Type B pancreatic cell (in vitro differentiated cells): Measurements from ENCODE around the gene SCML2. TPM values are rescaled to one million over a fixed set of nuclear protein-coding genes. Genes with fewer than 3 reads are reported as not detected.
"Not testable (repeated sequence)": the region's sequence is repeated elsewhere in the genome, so short reads cannot be mapped to it uniquely, and the experiment has no call there.

Experiments used
- DNase-seq: peaks from one replicate; pipeline ENCODE4 v3.0.0; 2021; ENCODE audit warnings: mixed read lengths; ENCODE audit not compliant: unreplicated experiment; ENCODE audit errors: extremely low spot score
- H3K27ac Mint-ChIP-seq: 2 replicates; pipeline ENCODE4 v1.8.0; 2021; ENCODE audit warnings: mild to moderate bottlenecking, mixed read lengths
- H3K27me3 Mint-ChIP-seq: 2 replicates; pipeline ENCODE4 v1.8.0; 2021; ENCODE audit warnings: mixed read lengths
- H3K36me3 Mint-ChIP-seq: 2 replicates; pipeline ENCODE4 v1.8.0; 2021; ENCODE audit warnings: mixed read lengths
- H3K4me1 Mint-ChIP-seq: one replicate; pipeline ENCODE4 v1.8.0; 2021; ENCODE audit warnings: mixed read lengths; ENCODE audit not compliant: unreplicated experiment
- H3K4me3 Mint-ChIP-seq: 2 replicates; pipeline ENCODE4 v1.8.0; 2021; ENCODE audit warnings: mild to moderate bottlenecking, mixed read lengths
- H3K9me3 Mint-ChIP-seq: 2 replicates; pipeline ENCODE4 v1.8.0; 2021; ENCODE audit warnings: mixed read lengths
- total RNA-seq: library from RNA; stranded (reverse); gene quantifications from 2 replicates; pipeline ENCODE4 v1.2.1, GENCODE V29; 2021; ENCODE audit warnings: low replicate concordance
- TF ChIP-seq, protein P1 (sequence below): fragments of 200-600 bp; sonication (generic); conservative IDR thresholded peaks from 2 replicates; pipeline ENCODE4 v1.5.0; 2021; ENCODE audit warnings: antibody characterized with exemption, mild to moderate bottlenecking

Gene SCML2
- total RNA-seq, 1 donor from 2014 or later: 10.8 TPM

DNA sequence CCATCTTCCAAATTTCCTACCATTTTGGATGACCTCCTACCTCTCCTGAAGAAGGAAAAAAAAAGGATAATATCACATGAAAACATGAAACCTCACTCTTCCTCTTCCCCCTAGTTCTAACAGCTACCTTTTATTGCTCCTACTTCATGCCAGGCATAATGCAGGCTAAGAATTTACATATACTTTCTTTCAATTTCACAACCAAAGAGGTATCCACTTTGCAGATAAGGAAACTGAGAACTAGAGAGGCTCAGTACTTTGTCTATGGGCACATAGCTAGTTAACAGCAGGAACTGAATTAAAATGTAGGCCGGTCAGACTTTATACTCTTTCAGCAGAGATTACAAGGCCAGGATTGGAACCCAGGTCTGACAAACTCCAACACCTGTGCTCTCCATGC, 99.4 kb downstream of the SCML2 start:
- Mint-ChIP-seq H3K4me3 (no peak overlapping the region), H3K27ac (no peak overlapping the region), H3K36me3 (peaks cover 9% of the 10 kb centered on the region), H3K4me1 (no peaks in the 10 kb centered on the region), H3K27me3 (no peaks in the 10 kb centered on the region), H3K9me3 (no peaks in the 10 kb centered on the region)
- TF ChIP-seq, protein P1, sequence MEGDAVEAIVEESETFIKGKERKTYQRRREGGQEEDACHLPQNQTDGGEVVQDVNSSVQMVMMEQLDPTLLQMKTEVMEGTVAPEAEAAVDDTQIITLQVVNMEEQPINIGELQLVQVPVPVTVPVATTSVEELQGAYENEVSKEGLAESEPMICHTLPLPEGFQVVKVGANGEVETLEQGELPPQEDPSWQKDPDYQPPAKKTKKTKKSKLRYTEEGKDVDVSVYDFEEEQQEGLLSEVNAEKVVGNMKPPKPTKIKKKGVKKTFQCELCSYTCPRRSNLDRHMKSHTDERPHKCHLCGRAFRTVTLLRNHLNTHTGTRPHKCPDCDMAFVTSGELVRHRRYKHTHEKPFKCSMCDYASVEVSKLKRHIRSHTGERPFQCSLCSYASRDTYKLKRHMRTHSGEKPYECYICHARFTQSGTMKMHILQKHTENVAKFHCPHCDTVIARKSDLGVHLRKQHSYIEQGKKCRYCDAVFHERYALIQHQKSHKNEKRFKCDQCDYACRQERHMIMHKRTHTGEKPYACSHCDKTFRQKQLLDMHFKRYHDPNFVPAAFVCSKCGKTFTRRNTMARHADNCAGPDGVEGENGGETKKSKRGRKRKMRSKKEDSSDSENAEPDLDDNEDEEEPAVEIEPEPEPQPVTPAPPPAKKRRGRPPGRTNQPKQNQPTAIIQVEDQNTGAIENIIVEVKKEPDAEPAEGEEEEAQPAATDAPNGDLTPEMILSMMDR: no peak
- DNase-seq: no peak

DNA sequence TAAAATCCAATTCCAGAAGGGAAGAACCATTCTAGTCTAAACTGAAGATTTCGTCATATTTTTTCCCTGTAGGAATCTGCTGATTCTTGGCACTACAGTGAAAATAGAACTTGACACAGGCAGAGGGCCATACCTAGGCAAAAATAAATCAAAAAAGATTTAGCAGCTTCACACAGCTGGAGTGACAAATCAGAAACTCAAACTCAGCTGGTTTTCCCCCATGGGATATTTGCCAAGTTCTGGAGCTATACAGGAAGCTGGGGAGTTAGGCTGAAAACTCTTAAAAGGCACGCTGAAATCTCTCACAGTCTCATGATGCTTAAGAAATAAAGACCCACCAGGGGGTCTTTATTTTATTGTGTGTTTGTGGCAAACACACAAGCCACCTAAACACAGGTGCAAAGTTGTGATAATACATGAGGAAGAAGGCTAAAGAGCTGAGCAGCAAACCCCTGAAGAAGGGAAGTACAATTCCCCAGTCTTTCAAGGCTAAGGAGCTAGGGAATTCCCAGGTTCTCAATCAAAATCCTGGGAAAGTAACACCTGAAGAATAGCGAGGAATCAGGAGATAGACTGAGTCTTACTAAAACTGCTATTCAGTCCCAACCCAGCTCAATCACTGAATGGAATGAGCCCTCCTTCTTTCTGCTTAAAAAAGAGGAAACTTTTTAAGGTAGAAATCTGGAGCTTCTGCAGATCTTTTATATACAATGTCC, 101.7 kb downstream of the SCML2 start:
- H3K9me3 Mint-ChIP-seq: no peaks in the 10 kb centered on the region
- TF ChIP-seq, protein P1: no peak
- no peak for DNase-seq
- no peaks in the 10 kb centered on the region for H3K27me3 Mint-ChIP-seq
- no peak overlapping the region for H3K27ac Mint-ChIP-seq
- H3K36me3 Mint-ChIP-seq: peaks cover 12% of the 10 kb centered on the region
- H3K4me3 Mint-ChIP-seq: no peak overlapping the region
- H3K4me1 Mint-ChIP-seq: no peaks in the 10 kb centered on the region

DNA sequence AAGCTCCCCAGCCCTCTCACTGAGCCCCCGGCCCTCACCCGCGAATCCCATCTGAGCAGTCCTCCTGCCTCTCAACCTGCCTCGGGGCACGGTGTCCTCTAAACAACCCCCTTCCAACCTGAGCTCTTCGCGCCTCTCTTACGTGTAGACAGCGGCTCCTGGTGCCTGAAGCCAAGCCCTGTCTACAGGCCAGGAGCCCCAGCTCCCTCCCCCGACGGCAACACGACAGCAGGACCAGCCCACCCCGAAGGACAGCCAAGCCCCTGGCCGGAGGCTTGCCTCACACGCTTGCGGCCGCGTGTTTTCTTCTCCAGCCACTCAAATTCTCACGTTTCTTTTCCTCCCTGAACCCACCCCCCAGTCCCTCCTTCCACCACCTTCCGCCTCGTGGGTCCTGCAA, 124.8 kb downstream of the SCML2 start:
- not testable (repeated sequence) for H3K27ac Mint-ChIP-seq, H3K9me3 Mint-ChIP-seq, DNase-seq, H3K27me3 Mint-ChIP-seq, H3K4me1 Mint-ChIP-seq, H3K4me3 Mint-ChIP-seq, H3K36me3 Mint-ChIP-seq

DNA sequence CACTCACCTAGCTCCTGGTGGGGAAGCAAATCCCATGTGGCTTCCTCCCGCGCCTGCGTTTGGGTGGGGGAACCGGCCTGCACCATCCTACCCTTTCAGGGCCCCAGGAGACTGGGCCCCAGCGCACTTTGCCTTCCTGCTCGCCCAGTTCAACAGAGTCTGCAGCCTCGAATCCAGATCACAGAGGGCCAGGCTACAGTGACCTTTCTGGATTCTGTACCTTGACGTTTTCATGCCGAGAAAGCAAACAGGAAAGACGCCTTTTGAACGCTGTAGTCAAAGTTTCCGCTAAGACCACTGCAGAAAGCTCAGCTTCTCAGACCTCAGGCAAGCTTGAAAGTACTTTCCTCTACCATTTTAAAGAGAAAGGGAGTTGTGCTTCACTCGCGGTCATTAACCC, 126.4 kb downstream of the SCML2 start:
- Mint-ChIP-seq H3K36me3 (no peaks in the 10 kb centered on the region), H3K4me3 (no peak overlapping the region), H3K4me1 (no peaks in the 10 kb centered on the region), H3K9me3 (peaks cover 7% of the 10 kb centered on the region), H3K27ac (no peak overlapping the region), H3K27me3 (no peaks in the 10 kb centered on the region)
- DNase-seq: no peak
- TF ChIP-seq, protein P1: no peak

DNA sequence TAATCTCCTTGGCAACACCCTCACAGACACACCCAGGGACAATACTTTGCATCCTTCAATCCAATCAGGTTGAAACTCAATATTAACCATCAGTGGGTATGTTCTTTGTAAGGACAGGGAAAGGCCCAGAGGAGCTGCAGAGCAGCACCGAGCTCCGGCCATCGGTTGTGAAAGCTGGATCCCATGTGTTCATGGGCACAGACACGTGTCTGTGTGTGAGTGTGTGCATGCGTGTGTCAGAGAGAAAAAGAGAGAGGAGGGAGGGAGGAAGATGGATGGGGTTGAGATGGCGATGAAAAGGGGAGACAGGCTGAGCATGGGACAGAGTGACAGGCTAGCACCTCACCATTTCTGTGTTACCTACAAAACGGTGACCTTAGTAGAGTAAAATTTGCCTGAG, 127.0 kb downstream of the SCML2 start:
- TF ChIP-seq, protein P1: no peak
- DNase-seq: no peak
- Mint-ChIP-seq H3K27me3 (no peaks in the 10 kb centered on the region), H3K36me3 (no peaks in the 10 kb centered on the region), H3K4me1 (no peaks in the 10 kb centered on the region), H3K27ac (no peak overlapping the region), H3K4me3 (no peak overlapping the region), H3K9me3 (peaks cover 7% of the 10 kb centered on the region)

DNA sequence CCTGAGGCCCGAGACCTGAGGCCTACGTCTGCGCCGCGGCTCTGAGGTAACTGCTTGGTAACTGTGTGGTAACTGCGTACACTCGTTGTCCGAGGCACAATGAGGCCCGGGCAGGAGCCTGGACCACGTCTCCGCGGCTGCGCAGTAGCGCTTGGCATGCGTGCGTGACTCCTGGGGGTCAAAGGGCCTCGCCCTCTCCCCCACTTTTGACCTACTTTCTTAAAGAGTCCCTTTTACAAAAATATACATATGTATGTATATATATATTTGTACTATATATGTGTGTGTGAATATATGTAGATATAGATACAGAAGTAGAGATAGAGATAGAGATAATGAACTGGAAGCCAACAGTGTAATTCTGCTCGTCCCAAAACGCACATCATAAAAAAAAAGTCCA, 133.7 kb downstream of the SCML2 start, which contains the start of gene BEND2:
Gene BEND2 (minus strand): TSS at position 101 of the 400 bp plus-strand sequence. CDS start 136 bp downstream, outside the sequence.
- TF ChIP-seq, protein P1: no peak

More for the DNA sequence above, 133.7 kb downstream of the SCML2 start, which contains the start of gene BEND2:
- no peak for DNase-seq
- H3K27me3 Mint-ChIP-seq: no peaks in the 10 kb centered on the region
- H3K36me3 Mint-ChIP-seq: no peaks in the 10 kb centered on the region
- H3K4me1 Mint-ChIP-seq: no peaks in the 10 kb centered on the region
- H3K4me3 Mint-ChIP-seq: no peak within 1 kb of the TSS
- no peak within 1 kb of the TSS for H3K27ac Mint-ChIP-seq
- H3K9me3 Mint-ChIP-seq: peaks cover 8% of the 10 kb centered on the region
